ENCODE data around the gene CAP2.

Gene CAP2

DNA sequence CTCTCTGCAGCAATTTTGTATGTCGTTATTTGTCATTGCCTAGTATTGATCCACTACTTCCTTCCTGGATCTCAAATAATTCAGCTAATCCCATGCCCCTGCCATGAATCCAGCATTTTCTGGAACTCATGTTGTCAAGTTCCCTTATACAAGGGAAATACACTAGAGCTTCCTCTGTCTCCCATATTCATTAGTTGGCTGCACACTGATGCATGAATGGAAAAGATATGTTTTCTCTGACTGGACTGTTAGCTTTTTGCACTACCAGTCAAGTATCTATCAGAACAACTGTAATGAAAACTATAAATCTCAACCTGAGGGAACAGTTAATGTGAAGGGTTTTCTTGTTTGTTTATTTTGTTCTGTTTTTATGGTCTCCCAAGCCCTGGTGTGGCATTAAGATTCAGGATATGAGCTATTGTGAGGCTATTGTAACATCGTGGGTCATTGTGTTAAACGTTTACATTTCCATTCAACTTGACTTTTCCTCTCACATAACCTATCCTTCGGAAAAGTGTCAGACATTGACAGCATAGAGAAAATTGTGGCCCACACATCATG lies 104.2 kb downstream of the CAP2 start:
- POLR2A ChIA-PET = no interaction called here
- no peak for DNase-seq (ENCODE audit: extremely low spot score)
- CTCF ChIA-PET = interaction anchor here (1.2 kb wide), 1 partner anchor 11 kb away, joined by 3 read pairs; no protein-coding TSS in a partner anchor
- TF ChIP-seq, protein P1, sequence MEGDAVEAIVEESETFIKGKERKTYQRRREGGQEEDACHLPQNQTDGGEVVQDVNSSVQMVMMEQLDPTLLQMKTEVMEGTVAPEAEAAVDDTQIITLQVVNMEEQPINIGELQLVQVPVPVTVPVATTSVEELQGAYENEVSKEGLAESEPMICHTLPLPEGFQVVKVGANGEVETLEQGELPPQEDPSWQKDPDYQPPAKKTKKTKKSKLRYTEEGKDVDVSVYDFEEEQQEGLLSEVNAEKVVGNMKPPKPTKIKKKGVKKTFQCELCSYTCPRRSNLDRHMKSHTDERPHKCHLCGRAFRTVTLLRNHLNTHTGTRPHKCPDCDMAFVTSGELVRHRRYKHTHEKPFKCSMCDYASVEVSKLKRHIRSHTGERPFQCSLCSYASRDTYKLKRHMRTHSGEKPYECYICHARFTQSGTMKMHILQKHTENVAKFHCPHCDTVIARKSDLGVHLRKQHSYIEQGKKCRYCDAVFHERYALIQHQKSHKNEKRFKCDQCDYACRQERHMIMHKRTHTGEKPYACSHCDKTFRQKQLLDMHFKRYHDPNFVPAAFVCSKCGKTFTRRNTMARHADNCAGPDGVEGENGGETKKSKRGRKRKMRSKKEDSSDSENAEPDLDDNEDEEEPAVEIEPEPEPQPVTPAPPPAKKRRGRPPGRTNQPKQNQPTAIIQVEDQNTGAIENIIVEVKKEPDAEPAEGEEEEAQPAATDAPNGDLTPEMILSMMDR (IDR thresholded peaks at IDR 0.05; ENCODE audit: control extremely low read depth, extremely low read depth, low read depth, missing control alignments) = no peak

DNA sequence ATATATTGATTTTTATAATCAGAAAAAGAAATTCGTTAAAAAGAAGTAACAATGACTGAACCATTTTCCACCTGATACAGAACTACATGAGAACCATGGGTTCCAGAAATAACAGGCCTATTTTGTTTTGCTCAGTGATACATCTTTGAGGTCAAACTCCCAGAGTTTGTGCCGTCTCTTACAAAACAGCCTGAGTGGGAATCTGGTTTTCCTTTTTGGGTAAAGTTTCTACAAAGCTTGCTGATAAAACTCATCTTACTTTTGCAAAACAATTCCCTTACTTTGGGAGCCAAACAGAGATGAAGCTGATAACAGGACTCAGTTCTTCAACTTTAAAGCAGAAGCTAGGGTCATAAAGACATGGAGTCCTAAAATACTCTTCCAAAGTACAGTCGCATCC lies 108.0 kb downstream of the CAP2 start:
- CTCF ChIA-PET = interaction anchor here (5.1 kb wide), 1 partner anchor 12 kb away, joined by 26 read pairs; no protein-coding TSS in a partner anchor
- DNase-seq (ENCODE audit: extremely low spot score) = no peak
- TF ChIP-seq, protein P1 (IDR thresholded peaks at IDR 0.05; ENCODE audit: control extremely low read depth, extremely low read depth, low read depth, missing control alignments) = no peak
- POLR2A ChIA-PET = no interaction called here

DNA sequence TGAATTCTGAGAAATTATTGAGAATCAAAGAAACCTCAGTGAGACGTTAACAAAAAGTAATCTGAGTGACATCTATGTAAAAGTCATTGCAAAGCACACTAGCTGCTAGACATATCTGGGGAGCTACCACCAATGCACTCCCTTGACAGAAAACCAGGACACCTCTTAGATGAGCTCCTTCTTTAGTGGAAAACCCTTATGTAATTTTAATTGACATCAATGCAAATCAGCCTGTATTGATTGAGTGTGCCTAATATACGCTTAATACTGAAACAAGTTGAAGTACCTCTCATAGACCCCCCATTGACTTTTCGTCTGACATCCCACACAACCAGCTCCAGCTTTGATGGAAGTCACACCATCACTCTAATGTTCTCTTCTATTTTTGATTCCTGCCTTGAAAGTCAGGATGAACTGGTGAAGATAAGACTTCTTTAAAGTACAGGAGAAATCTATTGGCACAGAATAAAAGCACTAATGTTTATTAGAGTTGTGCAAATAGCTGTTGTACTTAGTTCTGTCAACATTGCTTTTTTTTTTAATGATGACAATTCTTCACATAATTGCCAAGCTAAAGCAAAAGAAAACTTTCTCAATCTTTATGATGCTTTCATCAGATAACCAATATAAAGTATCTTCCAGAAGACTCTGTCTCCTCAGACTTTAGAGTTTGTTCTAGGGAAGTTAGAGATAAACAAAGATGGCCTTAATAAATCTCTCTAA lies 108.7 kb downstream of the CAP2 start:
- POLR2A ChIA-PET = no interaction called here
- DNase-seq (ENCODE audit: extremely low spot score) = no peak
- CTCF ChIA-PET = interaction anchor here (0.6 to 5.1 kb wide), 4 partner anchors 10 to 23 kb away, joined by 3 to 26 read pairs (median 4); no protein-coding TSS in a partner anchor
- TF ChIP-seq, protein P1 (IDR thresholded peaks at IDR 0.05; ENCODE audit: control extremely low read depth, extremely low read depth, low read depth, missing control alignments) = no peak

DNA sequence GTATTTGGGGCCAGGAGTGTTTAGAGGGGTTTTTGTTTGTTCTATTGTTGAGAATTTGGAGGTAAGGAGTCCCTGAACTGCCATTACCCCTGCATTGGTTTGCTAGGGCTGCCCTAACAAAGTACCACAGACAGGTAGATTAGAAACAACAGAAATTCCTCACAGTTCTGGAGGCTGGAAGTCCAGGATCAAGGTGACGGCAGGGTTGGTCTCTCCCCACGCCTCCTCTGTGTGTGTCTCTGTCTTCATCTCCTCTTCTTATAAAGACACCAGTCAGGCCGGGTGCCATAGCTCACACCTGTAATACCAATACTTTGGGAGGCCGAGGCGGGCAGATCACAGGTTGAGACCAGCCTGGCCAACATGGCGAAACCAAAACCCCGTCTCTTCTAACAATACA lies 109.7 kb downstream of the CAP2 start:
- no peak for DNase-seq (ENCODE audit: extremely low spot score)
- TF ChIP-seq, protein P1 (IDR thresholded peaks at IDR 0.05; ENCODE audit: control extremely low read depth, extremely low read depth, low read depth, missing control alignments) = no peak
- CTCF ChIA-PET = interaction anchor here (1.3 to 5.1 kb wide), 3 partner anchors 10 to 16 kb away, joined by 4 to 26 read pairs (median 4); no protein-coding TSS in a partner anchor
- POLR2A ChIA-PET = no interaction called here

DNA sequence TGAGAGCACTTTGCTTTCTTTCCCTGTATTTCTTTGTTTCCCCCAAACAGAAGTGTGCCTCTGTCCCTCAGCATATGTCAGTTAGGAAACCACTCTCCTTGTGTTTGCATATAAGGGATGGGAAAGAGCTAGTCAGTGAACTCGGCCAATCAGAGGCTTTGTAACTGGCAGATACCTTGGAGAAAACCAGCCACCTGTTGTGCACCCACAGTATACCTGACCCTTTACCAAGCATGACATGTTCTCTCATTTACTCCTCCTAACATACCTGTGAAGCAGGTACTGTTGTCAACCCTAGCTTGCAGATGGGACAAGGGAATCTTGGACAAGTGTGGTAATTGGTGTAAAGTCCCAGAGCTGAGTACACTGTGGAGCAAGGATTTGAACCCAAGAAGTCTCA lies 110.6 kb downstream of the CAP2 start:
- no peak for DNase-seq (ENCODE audit: extremely low spot score)
- TF ChIP-seq, protein P1 (IDR thresholded peaks at IDR 0.05; ENCODE audit: control extremely low read depth, extremely low read depth, low read depth, missing control alignments) = no peak
- ChIA-PET CTCF (interaction anchor here (1.1 to 5.1 kb wide), 4 partner anchors 8 to 15 kb away, joined by 3 to 26 read pairs (median 8); no protein-coding TSS in a partner anchor), POLR2A (no interaction called here)

DNA sequence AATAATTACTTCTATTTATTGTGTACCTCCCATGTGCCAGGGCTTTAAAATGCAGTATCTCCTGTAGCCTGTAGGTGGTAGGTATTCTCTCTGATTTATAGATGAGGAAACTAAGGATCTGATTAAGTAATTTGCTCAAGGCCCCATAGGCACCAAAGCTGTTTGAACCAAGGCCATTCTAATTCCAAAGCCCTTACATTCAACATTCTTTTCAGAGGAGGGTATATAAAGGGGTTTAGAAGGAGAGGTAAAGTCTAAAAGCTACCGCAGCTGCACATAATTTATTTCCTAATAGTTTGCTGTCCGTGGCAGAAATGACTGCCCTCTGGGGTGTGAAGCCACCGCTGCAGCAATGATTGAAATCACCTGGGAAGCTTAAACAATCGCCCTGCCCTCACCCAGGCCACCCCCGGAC lies 111.7 kb downstream of the CAP2 start:
- TF ChIP-seq, protein P1 (IDR thresholded peaks at IDR 0.05; ENCODE audit: control extremely low read depth, extremely low read depth, low read depth, missing control alignments) = no peak
- ChIA-PET CTCF (interaction anchor here (0.6 to 5.1 kb wide), 6 partner anchors 8 to 310 kb away, joined by 3 to 26 read pairs (median 5); no protein-coding TSS in a partner anchor), POLR2A (no interaction called here)
- DNase-seq (ENCODE audit: extremely low spot score) = no peak

All from GM10248 (cell line).